Panc1 (cell line): Measurements from ENCODE around the gene SSNA1. TPM values are rescaled to one million over a fixed set of nuclear protein-coding genes. Genes with fewer than 3 reads are reported as not detected.

ENCODE experiments used
- ATAC-seq: fragments of 200-7000 bp; cut with Tn5 transposase; 2 replicates; pipeline ENCODE4 v1.9.1; 2020; ENCODE audit warnings: mild to moderate bottlenecking, moderate library complexity
- BruUV-seq: library from RNA; stranded (reverse); fragments of 400-500 nt; replicated peaks from 2 replicates; lab custom pipeline; 2021; lab: Mats Ljungman, UMichigan
- CTCF ChIA-PET: fragments of 300-600 bp; sonication (Branson Sonifier 250); formaldehyde crosslinking; loops from one replicate; lab custom pipeline; 2022; ENCODE audit warnings: antibody characterized with exemption; lab: Charles Lee
- POLR2A ChIA-PET: fragments of 300-600 bp; sonication (Branson Sonifier 250); formaldehyde crosslinking; loops from one replicate; lab custom pipeline; 2022; ENCODE audit warnings: antibody characterized with exemption; lab: Charles Lee
- DNase-seq: peaks from one replicate; pipeline ENCODE4 v3.0.0-alpha.2; 2010; ENCODE audit warnings: low read depth, low spot score
- H3K27ac ChIP-seq: 2 replicates; pipeline ENCODE4 v1.5.1; 2011; ENCODE audit warnings: mild to moderate bottlenecking, low read length, inconsistent platforms
- H3K27me3 ChIP-seq: fragments of 200-500 bp; sonication (Bioruptor generic); 2 replicates; pipeline ENCODE4 v1.6.0; 2014; ENCODE audit warnings: low read length, inconsistent platforms; ENCODE audit not compliant: control insufficient read depth, insufficient read depth
- H3K36me3 ChIP-seq: fragments of 200-500 bp; sonication (Bioruptor generic); 2 replicates; pipeline ENCODE4 v1.5.1; 2014; ENCODE audit warnings: inconsistent platforms, mild to moderate bottlenecking, low read length, moderate library complexity; ENCODE audit not compliant: control insufficient read depth, insufficient read depth
- H3K4me1 ChIP-seq: 2 replicates; pipeline ENCODE4 v1.5.1; 2011; ENCODE audit warnings: inconsistent platforms, mild to moderate bottlenecking, low read length, moderate library complexity; ENCODE audit not compliant: control insufficient read depth, insufficient read depth
- H3K4me3 ChIP-seq, 2 experiments: 2 replicates each; pipeline ENCODE4 v1.5.1; 2011 to 2012; ENCODE audit warnings: low read depth in 2 of 2, low read length in 2 of 2, mild to moderate bottlenecking in 2 of 2, inconsistent platforms in 1 of 2, moderate library complexity in 1 of 2
- H3K9me3 ChIP-seq: fragments of 200-500 bp; sonication (Bioruptor generic); 2 replicates; pipeline ENCODE4 v1.5.1; 2014; ENCODE audit warnings: low read depth, mild to moderate bottlenecking, inconsistent platforms, low read length, moderate library complexity; ENCODE audit not compliant: control insufficient read depth, insufficient read depth
- POLR2AphosphoS5 ChIP-seq: IDR thresholded peaks from 2 replicates; pipeline ENCODE4 v1.6.1; 2012; ENCODE audit warnings: mild to moderate bottlenecking, low read depth, low read length, moderate library complexity
- REST ChIP-seq, 2 experiments: IDR thresholded peaks; 2 replicates each; pipeline ENCODE4 v1.6.1; 2011 to 2012; ENCODE audit warnings: low read depth in 2 of 2, control low read depth in 1 of 2, low read length in 1 of 2, mild to moderate bottlenecking in 1 of 2, moderate library complexity in 1 of 2; ENCODE audit not compliant: insufficient read depth in 1 of 2
- SIN3A ChIP-seq: IDR thresholded peaks from 2 replicates; pipeline ENCODE4 v1.6.1; 2012; ENCODE audit warnings: low read depth, mild to moderate bottlenecking, low read length, moderate library complexity, borderline replicate concordance; ENCODE audit not compliant: insufficient read depth
- TCF7L2 ChIP-seq: IDR thresholded peaks from 2 replicates; pipeline ENCODE4 v1.6.1; 2011; ENCODE audit warnings: mild to moderate bottlenecking, low read depth, low read length, inconsistent platforms
- in situ Hi-C: cut with HindIII; loops from 2 replicates; pipeline ENCODE4 v1.10.0; 2016; ENCODE audit warnings: low sequenced_read_pairs, low pct_unique_long_range_greater_than_20kb
- intact Hi-C: fragments of 100-400 bp; cut with micrococcal nuclease; formaldehyde crosslinking; loops from one replicate; pipeline ENCODE4 v1.10.0; 2022; ENCODE audit not compliant: unreplicated experiment
- total RNA-seq: library from RNA; stranded (reverse); gene quantifications from one replicate; pipeline ENCODE4 v1.2.1, GENCODE V29; 2021; ENCODE audit not compliant: unreplicated experiment
- TF ChIP-seq, protein P1 (sequence below): fragments of 450-650 bp; IDR thresholded peaks from 2 replicates; pipeline ENCODE4 v1.5.1; 2017; ENCODE audit warnings: mild to moderate bottlenecking

Gene SSNA1
- total RNA-seq, 1 experiment from 2014 or later = 86.9 TPM

DNA sequence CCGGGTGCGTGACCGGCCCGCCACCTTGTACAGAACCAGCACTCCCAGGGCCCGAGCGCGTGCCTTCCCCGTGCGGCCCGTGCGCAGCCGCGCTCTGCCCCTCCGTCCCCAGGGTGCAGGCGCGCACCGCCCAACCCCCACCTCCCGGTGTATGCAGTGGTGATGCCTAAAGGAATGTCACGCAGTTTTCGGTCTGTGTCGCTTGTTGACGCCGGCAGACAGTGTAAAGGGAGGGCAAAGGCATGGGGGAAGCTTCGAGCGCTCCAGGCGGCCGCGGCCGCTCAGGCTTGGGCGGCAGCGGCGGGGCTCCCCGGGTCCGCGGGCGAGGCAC lies 19.9 kb upstream of the SSNA1 start:
- intact Hi-C loops (no loop called here), in situ Hi-C loops (no loop called here)
- Histone ChIP-seq H3K9me3 (no peaks in the 10 kb centered on the region), H3K27ac (no peak overlapping the region), H3K27me3 (no peaks in the 10 kb centered on the region), H3K4me1 (peaks cover 6% of the 10 kb centered on the region), H3K4me3 (peak overlapping the region; percentile 37 to 48), H3K36me3 (no peaks in the 10 kb centered on the region)
- CTCF ChIA-PET = no interaction called here
- POLR2A ChIA-PET = no interaction called here
- no peak for TF ChIP-seq REST (IDR thresholded peaks at IDR 0.05; ENCODE audit: insufficient read depth in 1 of 2, low read depth in 2 of 2, low read length in 1 of 2)
- TF ChIP-seq TCF7L2 = no peak
- no peak for TF ChIP-seq SIN3A
- TF ChIP-seq POLR2AphosphoS5 = no peak
- TF ChIP-seq, protein P1, sequence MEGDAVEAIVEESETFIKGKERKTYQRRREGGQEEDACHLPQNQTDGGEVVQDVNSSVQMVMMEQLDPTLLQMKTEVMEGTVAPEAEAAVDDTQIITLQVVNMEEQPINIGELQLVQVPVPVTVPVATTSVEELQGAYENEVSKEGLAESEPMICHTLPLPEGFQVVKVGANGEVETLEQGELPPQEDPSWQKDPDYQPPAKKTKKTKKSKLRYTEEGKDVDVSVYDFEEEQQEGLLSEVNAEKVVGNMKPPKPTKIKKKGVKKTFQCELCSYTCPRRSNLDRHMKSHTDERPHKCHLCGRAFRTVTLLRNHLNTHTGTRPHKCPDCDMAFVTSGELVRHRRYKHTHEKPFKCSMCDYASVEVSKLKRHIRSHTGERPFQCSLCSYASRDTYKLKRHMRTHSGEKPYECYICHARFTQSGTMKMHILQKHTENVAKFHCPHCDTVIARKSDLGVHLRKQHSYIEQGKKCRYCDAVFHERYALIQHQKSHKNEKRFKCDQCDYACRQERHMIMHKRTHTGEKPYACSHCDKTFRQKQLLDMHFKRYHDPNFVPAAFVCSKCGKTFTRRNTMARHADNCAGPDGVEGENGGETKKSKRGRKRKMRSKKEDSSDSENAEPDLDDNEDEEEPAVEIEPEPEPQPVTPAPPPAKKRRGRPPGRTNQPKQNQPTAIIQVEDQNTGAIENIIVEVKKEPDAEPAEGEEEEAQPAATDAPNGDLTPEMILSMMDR = no peak
- BruUV-seq = no TSS peak
- DNase-seq (no peak), ATAC-seq (peak; percentile 55)

- Histone ChIP-seq H3K4me1 (peaks cover 6% of the 10 kb centered on the region), H3K27me3 (no peaks in the 10 kb centered on the region), H3K36me3 (no peaks in the 10 kb centered on the region), H3K9me3 (no peaks in the 10 kb centered on the region), H3K27ac (no peak overlapping the region), H3K4me3 (peak overlapping the region; percentile 37 to 48)
- ATAC-seq (peak; percentile 72), DNase-seq (no peak)
- in situ Hi-C loops = no loop called here
- BruUV-seq = no TSS peak
- TF ChIP-seq POLR2AphosphoS5 = no peak
- TF ChIP-seq REST (IDR thresholded peaks at IDR 0.05; ENCODE audit: insufficient read depth in 1 of 2, low read depth in 2 of 2, low read length in 1 of 2) = peak in 1 of 2 experiments; percentile 51; a peak in 1 of 4 replicates
- TF ChIP-seq TCF7L2 = no peak
- no peak for TF ChIP-seq SIN3A
- ChIA-PET CTCF (no interaction called here), POLR2A (no interaction called here)
- intact Hi-C loops = no loop called here
Measured at GRCh38 chr9:137168904-137169856, 19.3 kb upstream of the SSNA1 start.
